Right lobe of liver (tissue), 6 donors: ENCODE data around the gene ETV3L. TPM values are rescaled to one million over a fixed set of nuclear protein-coding genes. Genes with fewer than 3 reads are reported as not detected.

Experiments used
- ATAC-seq, 4 donors: fragments of 200-7000 bp; cut with Tn5 transposase; one replicate each; pipeline ENCODE4 v1.9.1; 2020; ENCODE audit warnings: mild to moderate bottlenecking in 4 of 4, moderate library complexity in 4 of 4
- DNase-seq, 3 donors: peaks; one replicate each; pipeline ENCODE4 v3.0.0-alpha.2; 2020
- H3K27ac ChIP-seq, 3 donors: fragments of 200-600 bp; one replicate each; pipeline ENCODE4 v1.8.0; 2022
- H3K27me3 ChIP-seq, 2 donors: fragments of 200-600 bp; one replicate each; pipeline ENCODE4 v1.8.0; 2022
- H3K36me3 ChIP-seq, 4 donors: fragments of 200-600 bp; sonication (generic) in 1 of 4; one replicate each; pipeline versions ENCODE4 v1.5.1 to v1.8.0; 2017 to 2022; ENCODE audit warnings: control low read depth in 1 of 4
- H3K4me1 ChIP-seq, 4 donors: fragments of 200-600 bp; sonication (generic) in 1 of 4; one replicate each; pipeline versions ENCODE4 v1.5.1 to v1.8.0; 2017 to 2022; ENCODE audit warnings: control low read depth in 1 of 4
- H3K4me3 ChIP-seq, 3 donors: fragments of 200-600 bp; one replicate each; pipeline ENCODE4 v1.8.0; 2022
- H3K9me3 ChIP-seq, 4 donors: fragments of 200-600 bp; sonication (generic) in 1 of 4; one replicate each; pipeline versions ENCODE4 v1.5.1 to v1.8.0; 2017 to 2022; ENCODE audit warnings: control low read depth in 1 of 4
- POLR2A ChIP-seq: fragments of 450-650 bp; IDR thresholded peaks from one replicate; pipeline ENCODE4 v1.6.1; 2017; ENCODE audit warnings: antibody characterized with exemption, mild to moderate bottlenecking
- WGBS: methylation state at CpG from one replicate; pipeline ENCODE4 v1.1.6; 2018; ENCODE audit warnings: low coverage, low lambda C conversion rate; ENCODE audit not compliant: insufficient coverage; ENCODE audit errors: missing lambda C conversion rate; 5-methylcytosine and 5-hydroxymethylcytosine counted together
- intact Hi-C, 2 donors: fragments of 100-400 bp; cut with DNase I; formaldehyde crosslinking; loops; one replicate each; pipeline versions ENCODE4 v1.11.2 to v1.14.1; 2022
- long read RNA-seq: library from polyadenylated mRNA; unstranded; transcript quantifications from one replicate; pipeline ENCODE4 v2.0.0, GENCODE V29; 2019
- total RNA-seq, 6 experiments: library from RNA; depleted of rRNA in 2 of 6; stranded (reverse); fragments of >200 nt in 2 of 6; fragmentation: NEBNext Ultra II Directional in 3 of 6; extraction: Animal tissue kit (Norgen Biotek cat#: 25700) in 3 of 6; gene quantifications; one replicate each; pipeline versions ENCODE4 v1.1.0 to v1.2.4, GENCODE V29; 2016 to 2023
- TF ChIP-seq, protein P1 (sequence below), 4 donors: fragments of 200-600 bp in 3 of 4; fragments of 450-650 bp in 1 of 4; IDR thresholded peaks; one replicate each; pipeline versions ENCODE4 v1.5.1 to v1.8.0; 2016 to 2022; ENCODE audit warnings: antibody characterized with exemption in 4 of 4, mild to moderate bottlenecking in 2 of 4
- donor health status: DM: no; HTN: yes; CAD: no.
- donor health status: DM: no; HTN: no; CAD: no.
- donor health status: DM: no; HTN: no; CAD: no.
- donor health status: DM: no; HTN: yes; CAD: no.
- donor health status: DM: no; HTN: yes; CAD: no.

Gene ETV3L
- total RNA-seq = not detected
- long read RNA-seq = 0 reads

- TF ChIP-seq, protein P1, sequence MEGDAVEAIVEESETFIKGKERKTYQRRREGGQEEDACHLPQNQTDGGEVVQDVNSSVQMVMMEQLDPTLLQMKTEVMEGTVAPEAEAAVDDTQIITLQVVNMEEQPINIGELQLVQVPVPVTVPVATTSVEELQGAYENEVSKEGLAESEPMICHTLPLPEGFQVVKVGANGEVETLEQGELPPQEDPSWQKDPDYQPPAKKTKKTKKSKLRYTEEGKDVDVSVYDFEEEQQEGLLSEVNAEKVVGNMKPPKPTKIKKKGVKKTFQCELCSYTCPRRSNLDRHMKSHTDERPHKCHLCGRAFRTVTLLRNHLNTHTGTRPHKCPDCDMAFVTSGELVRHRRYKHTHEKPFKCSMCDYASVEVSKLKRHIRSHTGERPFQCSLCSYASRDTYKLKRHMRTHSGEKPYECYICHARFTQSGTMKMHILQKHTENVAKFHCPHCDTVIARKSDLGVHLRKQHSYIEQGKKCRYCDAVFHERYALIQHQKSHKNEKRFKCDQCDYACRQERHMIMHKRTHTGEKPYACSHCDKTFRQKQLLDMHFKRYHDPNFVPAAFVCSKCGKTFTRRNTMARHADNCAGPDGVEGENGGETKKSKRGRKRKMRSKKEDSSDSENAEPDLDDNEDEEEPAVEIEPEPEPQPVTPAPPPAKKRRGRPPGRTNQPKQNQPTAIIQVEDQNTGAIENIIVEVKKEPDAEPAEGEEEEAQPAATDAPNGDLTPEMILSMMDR (IDR thresholded peaks at IDR 0.05) = no peak
- TF ChIP-seq POLR2A = no peak
- no peak for DNase-seq
- no peak within 1 kb of the TSS for H3K4me3 ChIP-seq
- ATAC-seq = peak in 3 of 4 donors; percentile 34 to 57 (median 45)
- H3K27ac ChIP-seq = no peak within 1 kb of the TSS
- no peaks in the 10 kb centered on the region for H3K9me3 ChIP-seq
- H3K27me3 ChIP-seq = no peaks in the 10 kb centered on the region
- 49% methylated on average over 3 of the region's 3 CpGs for WGBS
- intact Hi-C loops = no loop called here
- H3K4me1 ChIP-seq = no peaks in the 10 kb centered on the region
- no peaks in the 10 kb centered on the region for H3K36me3 ChIP-seq
Measured at GRCh38 chr1:157099633-157100009, at the start of gene ETV3L. Gene ETV3L (minus strand): TSS chr1:157099808. CDS start chr1:157099523, 285 bp downstream.

DNA sequence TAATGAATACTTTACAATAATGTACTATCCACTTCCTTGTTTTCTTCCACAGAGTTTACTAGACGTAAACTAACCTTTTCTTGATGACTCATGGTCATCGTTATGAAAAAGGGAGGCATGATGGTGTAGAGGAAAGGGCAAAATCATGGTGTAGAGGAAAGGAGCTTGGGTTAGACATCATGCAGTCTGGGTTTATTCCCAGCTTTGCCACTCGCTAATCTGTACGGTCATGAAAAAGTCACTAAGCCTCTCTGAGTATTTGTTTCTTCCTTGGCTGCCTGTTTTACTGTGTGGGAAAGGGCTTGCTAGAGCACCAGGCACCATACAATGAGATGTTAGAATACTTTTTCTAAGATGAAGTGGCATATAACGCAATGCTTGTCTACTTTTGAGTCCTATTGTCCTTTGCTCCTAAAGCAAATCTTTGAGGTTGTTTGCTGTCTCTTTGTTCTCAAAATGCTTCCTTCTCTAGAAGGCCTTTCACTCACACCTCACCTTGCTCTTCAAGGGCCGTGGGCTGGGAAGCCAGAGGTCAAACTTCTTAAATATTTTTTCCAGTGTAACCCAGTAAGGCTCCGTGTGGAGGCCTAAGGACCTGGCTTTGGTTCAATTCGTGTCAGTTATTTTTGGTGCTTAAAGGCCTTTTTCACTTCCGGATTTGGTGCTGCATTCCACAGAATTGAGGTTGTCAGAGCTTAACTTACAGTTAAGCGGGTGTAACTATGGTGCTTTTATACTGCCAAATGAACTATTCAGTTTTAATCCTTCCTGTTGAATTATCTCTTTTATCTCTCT is 48.5 kb upstream of the ETV3L start:
- no peaks in the 10 kb centered on the region for H3K36me3 ChIP-seq
- intact Hi-C loops = no loop called here
- H3K27ac ChIP-seq = no peak overlapping the region
- no peaks in the 10 kb centered on the region for H3K9me3 ChIP-seq
- ATAC-seq (peak in 2 of 4 donors; percentile 31 to 39), DNase-seq (no peak)
- H3K4me3 ChIP-seq = no peak overlapping the region
- 56% methylated on average over 10 of the region's 10 CpGs for WGBS
- no peaks in the 10 kb centered on the region for H3K27me3 ChIP-seq
- TF ChIP-seq, protein P1 (IDR thresholded peaks at IDR 0.05) = no peak
- no peak for TF ChIP-seq POLR2A
- H3K4me1 ChIP-seq = no peaks in the 10 kb centered on the region

DNA sequence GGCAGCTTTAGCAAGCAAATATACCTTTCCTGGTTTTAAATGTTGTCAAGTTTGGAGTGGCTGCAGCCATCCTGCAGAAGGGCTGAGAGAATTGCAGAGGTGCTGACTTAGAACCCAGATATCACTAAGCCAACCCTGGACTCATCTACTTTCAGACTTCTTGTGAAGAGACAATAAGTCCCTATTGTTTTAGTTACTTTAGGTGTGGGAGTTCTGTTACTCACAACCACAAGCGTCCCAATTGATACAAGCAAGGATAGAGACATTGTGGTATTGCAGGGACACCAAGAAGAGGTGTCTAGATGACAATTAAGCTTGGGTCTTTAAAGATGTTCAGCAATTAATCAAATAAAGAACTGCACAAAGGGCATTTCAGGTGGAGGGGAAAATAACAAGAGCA is 47.4 kb upstream of the ETV3L start:
- H3K9me3 ChIP-seq = no peaks in the 10 kb centered on the region
- intact Hi-C loops = no loop called here
- no peaks in the 10 kb centered on the region for H3K36me3 ChIP-seq
- no peak overlapping the region for H3K27ac ChIP-seq
- ATAC-seq (no peak), DNase-seq (no peak)
- H3K4me3 ChIP-seq = no peak overlapping the region
- H3K4me1 ChIP-seq = no peaks in the 10 kb centered on the region
- WGBS = 62% methylated on average over 1 of the region's 1 CpG
- TF ChIP-seq POLR2A = no peak
- TF ChIP-seq, protein P1 (IDR thresholded peaks at IDR 0.05) = no peak
- H3K27me3 ChIP-seq = no peaks in the 10 kb centered on the region

DNA sequence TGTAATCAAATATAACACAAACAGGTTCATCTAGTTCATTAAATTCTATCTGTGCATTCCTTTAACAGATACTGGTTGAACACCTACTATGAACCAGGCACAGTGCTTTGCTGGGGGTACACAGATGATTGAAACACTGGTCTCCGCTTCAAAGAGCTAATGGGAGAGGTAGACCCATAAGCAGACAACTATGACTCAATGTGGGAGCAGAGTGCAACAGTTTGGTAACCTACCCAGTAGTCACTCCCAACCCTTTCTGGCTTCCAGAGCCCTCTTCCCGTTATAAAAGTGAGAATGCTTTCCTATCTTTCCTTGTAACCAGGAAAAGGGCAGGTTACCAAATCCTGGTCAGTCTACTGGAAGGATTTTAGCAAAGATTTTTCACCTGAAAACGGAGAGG is 46.6 kb upstream of the ETV3L start:
- no peaks in the 10 kb centered on the region for H3K27me3 ChIP-seq
- H3K4me3 ChIP-seq = no peak overlapping the region
- 61% methylated on average over 3 of the region's 3 CpGs for WGBS
- intact Hi-C loops = no loop called here
- DNase-seq (no peak), ATAC-seq (peak in 1 of 4 donors; percentile 41)
- no peaks in the 10 kb centered on the region for H3K36me3 ChIP-seq
- no peaks in the 10 kb centered on the region for H3K9me3 ChIP-seq
- TF ChIP-seq, protein P1 (IDR thresholded peaks at IDR 0.05) = no peak
- no peaks in the 10 kb centered on the region for H3K4me1 ChIP-seq
- H3K27ac ChIP-seq = no peak overlapping the region
